Measurements from ENCODE around the gene TUBA4B.

GRCh38 chr2:219289537-219290361 lies 36.7 kb downstream of the TUBA4B start:
- TF ChIP-seq POLR2AphosphoS5 (IDR thresholded peaks at IDR 0.05; ENCODE audit: low read depth) (no peak), CTCF (IDR thresholded peaks at IDR 0.05; ENCODE audit: insufficient read depth, low read length) (no peak)
